HepG2 (cell line): ENCODE results near the gene SPAG7. TPM values are rescaled to one million over a fixed set of nuclear protein-coding genes. Genes with fewer than 3 reads are reported as not detected.

ENCODE experiments used
- ATAC-seq: fragments of 200-7000 bp; cut with Tn5 transposase; 3 replicates; pipeline ENCODE4 v1.9.1; 2020; ENCODE audit warnings: mild to moderate bottlenecking, moderate library complexity
- BruUV-seq: library from RNA; stranded (reverse); fragments of 400-500 nt; replicated peaks from 2 replicates; lab custom pipeline; 2021; lab: Mats Ljungman, UMichigan
- CTCF ChIA-PET: fragments of 300-600 bp; formaldehyde crosslinking; extraction: SDS; loops from one replicate; lab custom pipeline; 2021; ENCODE audit warnings: low total read pairs, inconsistent platforms, low intra/inter-chr PET ratio; lab: Yijun Ruan, JAX
- POLR2A ChIA-PET: fragments of 350-600 bp; sonication (Branson Sonifier 250); formaldehyde crosslinking; loops from one replicate; lab custom pipeline; 2020; ENCODE audit warnings: antibody characterized with exemption, inconsistent platforms; lab: Yijun Ruan, JAX
- DNase-seq: peaks from one replicate; pipeline ENCODE4 v3.0.0-alpha.2; 2015; ENCODE audit warnings: low spot score
- FAIRE-seq: peaks from 3 replicates; lab custom pipeline; 2011; peaks lifted over from hg19 to GRCh38; lab: Jason Lieb, UNC
- H2AFZ ChIP-seq: one replicate; pipeline ENCODE4 v1.6.1; 2011; ENCODE audit warnings: low read length, inconsistent platforms
- H3K27ac ChIP-seq: fragments of 300-600 bp; 3 replicates; pipeline ENCODE4 v1.8.0; 2011; ENCODE audit warnings: mixed run types, mild to moderate bottlenecking, mixed read lengths, low read length, inconsistent platforms; ENCODE audit not compliant: insufficient read depth; ENCODE audit errors: extremely low read length
- H3K27me3 ChIP-seq, 2 experiments: fragments of 200-600 bp in 1 of 2; 2 replicates in 1 of 2; 3 replicates in 1 of 2; pipeline versions ENCODE4 v1.6.0 to v1.8.0; 2011; ENCODE audit warnings: low read length in 2 of 2, mild to moderate bottlenecking in 2 of 2, moderate library complexity in 2 of 2, inconsistent platforms in 1 of 2; ENCODE audit not compliant: insufficient read depth in 2 of 2, control insufficient read depth in 1 of 2
- H3K36me3 ChIP-seq, 2 experiments: fragments of 200-600 bp in 1 of 2; replicated peaks in 1 of 2; 2 replicates in 1 of 2; 3 replicates in 1 of 2; pipeline versions ENCODE4 v1.5.1 to v1.8.0; 2011; ENCODE audit warnings: low read length in 2 of 2, inconsistent platforms in 1 of 2; ENCODE audit not compliant: insufficient read depth in 2 of 2, control insufficient read depth in 1 of 2
- H3K4me1 ChIP-seq: 2 replicates; pipeline ENCODE4 v1.5.1; 2012; ENCODE audit warnings: low read length, inconsistent platforms; ENCODE audit not compliant: insufficient read depth
- H3K4me2 ChIP-seq: 2 replicates; pipeline ENCODE4 v1.6.0; 2011; ENCODE audit warnings: low read depth, low read length, inconsistent platforms
- H3K4me3 ChIP-seq, 3 experiments: fragments of 200-600 bp in 1 of 3; sonication (generic), shearing (Covaris generic) in 1 of 3; replicated peaks in 1 of 3; 2 replicates each; pipeline ENCODE4 v1.5.1; 2011 to 2016; ENCODE audit warnings: low read length in 3 of 3, inconsistent platforms in 2 of 3, low read depth in 2 of 3, mild to moderate bottlenecking in 2 of 3, control low read depth in 1 of 3, mixed read lengths in 1 of 3; ENCODE audit not compliant: insufficient read depth in 1 of 3
- H3K79me2 ChIP-seq: one replicate; pipeline ENCODE4 v1.6.1; 2011; ENCODE audit warnings: low read length, inconsistent platforms; ENCODE audit not compliant: insufficient read depth
- H3K9ac ChIP-seq: 2 replicates; pipeline ENCODE4 v1.6.0; 2011; ENCODE audit warnings: mild to moderate bottlenecking, low read depth, low read length, inconsistent platforms; ENCODE audit not compliant: insufficient read depth
- H3K9me3 ChIP-seq: 2 replicates; pipeline ENCODE4 v1.5.1; 2012; ENCODE audit warnings: mild to moderate bottlenecking, low read length
- H4K20me1 ChIP-seq: 2 replicates; pipeline ENCODE4 v1.6.0; 2011; ENCODE audit warnings: inconsistent platforms, mild to moderate bottlenecking, low read length, moderate library complexity; ENCODE audit not compliant: insufficient read depth
- CHD2 ChIP-seq: IDR thresholded peaks from 2 replicates; pipeline ENCODE4 v1.6.1; 2011; ENCODE audit warnings: low read depth, low read length, improper control_type of control experiment
- GABPB1 ChIP-seq: IDR thresholded peaks from 2 replicates; pipeline ENCODE4 v1.6.1; 2016; ENCODE audit warnings: mild to moderate bottlenecking, missing genetic modification reagents, moderate library complexity, missing compliant biosample characterization
- HES4 ChIP-seq: sonication (generic); formaldehyde crosslinking; IDR thresholded peaks from 2 replicates; pipeline ENCODE4 v1.9.0; 2021; ENCODE audit warnings: mild to moderate bottlenecking, missing genetic modification reagents, borderline replicate concordance
- HOXA9 ChIP-seq: sonication (generic); formaldehyde crosslinking; IDR thresholded peaks from 2 replicates; pipeline ENCODE4 v1.8.1; 2022; ENCODE audit warnings: missing genetic modification reagents, mild to moderate bottlenecking, moderate library complexity, borderline replicate concordance
- KAT2B ChIP-seq: fragments of 150-350 bp; IDR thresholded peaks from 2 replicates; pipeline ENCODE4 v1.6.1; 2014; ENCODE audit warnings: low read depth, low read length, borderline replicate concordance
- KLF11 ChIP-seq: IDR thresholded peaks from 2 replicates; pipeline ENCODE4 v1.6.1; 2016; ENCODE audit warnings: missing compliant biosample characterization
- ZFP37 ChIP-seq: sonication (generic); formaldehyde crosslinking; IDR thresholded peaks from 2 replicates; pipeline ENCODE4 v1.4.0; 2020; ENCODE audit warnings: missing genetic modification reagents, borderline replicate concordance
- ZKSCAN8 ChIP-seq: IDR thresholded peaks from 2 replicates; pipeline ENCODE4 v1.6.1; 2016; ENCODE audit warnings: borderline replicate concordance, missing genetic modification reagents, missing compliant biosample characterization
- ZNF570 ChIP-seq: sonication (generic); formaldehyde crosslinking; IDR thresholded peaks from 2 replicates; pipeline ENCODE4 v1.4.0; 2020; ENCODE audit warnings: mild to moderate bottlenecking, missing genetic modification reagents, borderline replicate concordance
- ZNF660 ChIP-seq: sonication (generic); formaldehyde crosslinking; IDR thresholded peaks from 2 replicates; pipeline ENCODE4 v1.5.1; 2020; ENCODE audit warnings: mild to moderate bottlenecking, low read depth, missing genetic modification reagents, borderline replicate concordance
- ZNF839 ChIP-seq: sonication (generic); formaldehyde crosslinking; IDR thresholded peaks from 2 replicates; pipeline ENCODE4 v1.4.0; 2020; ENCODE audit warnings: missing genetic modification reagents, mild to moderate bottlenecking, borderline replicate concordance
- ZSCAN21 ChIP-seq: sonication (generic); formaldehyde crosslinking; IDR thresholded peaks from 2 replicates; pipeline ENCODE4 v1.8.0; 2022; ENCODE audit warnings: mild to moderate bottlenecking, missing genetic modification reagents, moderate library complexity, borderline replicate concordance
- WGBS: methylation state at CpG from one replicate; pipeline ENCODE4 v1.1.6; 2017; ENCODE audit warnings: low lambda C conversion rate; 5-methylcytosine and 5-hydroxymethylcytosine counted together
- in situ Hi-C: cut with HindIII; loops from 2 replicates; pipeline ENCODE4 v1.10.0; 2017; ENCODE audit warnings: low pct_unique_long_range_greater_than_20kb; ENCODE audit not compliant: extremely low pct_ligation_motif_present
- intact Hi-C: fragments of 100-400 bp; cut with micrococcal nuclease; formaldehyde crosslinking; loops from one replicate; pipeline ENCODE4 v1.10.0; 2022; ENCODE audit not compliant: unreplicated experiment
- polyA plus RNA-seq, 8 experiments: library from polyadenylated mRNA; depleted of rRNA in 3 of 8; stranded (reverse) in 7 of 8; unstranded in 1 of 8; fragments of >200 nt; fragmentation: Illumina TruSeq in 4 of 8; extraction: Trizol in 4 of 8; gene quantifications; 2 replicates each; pipeline versions ENCODE4 v1.2.1 to v1.2.3, GENCODE V29; 2011 to 2016; ENCODE audit warnings: low read depth in 4 of 8, missing spikeins in 1 of 8, mixed read lengths in 1 of 8; ENCODE audit not compliant: insufficient read depth in 1 of 8
- total RNA-seq, 5 experiments: library from RNA; depleted of rRNA; stranded (reverse); fragments of >200 nt; fragmentation: Illumina TruSeq; extraction: Trizol; gene quantifications; 2 replicates each; pipeline ENCODE4 v1.2.3, GENCODE V29; 2016; ENCODE audit warnings: low read depth in 1 of 5
- TF ChIP-seq, protein P1 (sequence below): sonication (generic); formaldehyde crosslinking; IDR thresholded peaks from 2 replicates; pipeline ENCODE4 v1.4.0; 2020; ENCODE audit warnings: missing genetic modification reagents
- TF ChIP-seq, protein P2 (sequence below): sonication (generic); formaldehyde crosslinking; IDR thresholded peaks from 2 replicates; pipeline ENCODE4 v1.5.1; 2020; ENCODE audit warnings: missing genetic modification reagents, mild to moderate bottlenecking, borderline replicate concordance
- TF ChIP-seq, protein P3 (sequence below): sonication (generic); formaldehyde crosslinking; IDR thresholded peaks from 2 replicates; pipeline ENCODE4 v1.8.0; 2022; ENCODE audit warnings: missing genetic modification reagents, low read depth, mild to moderate bottlenecking, borderline replicate concordance
- TF ChIP-seq, protein P4 (sequence below): sonication (generic); formaldehyde crosslinking; IDR thresholded peaks from 2 replicates; pipeline ENCODE4 v1.4.0; 2020; ENCODE audit warnings: missing genetic modification reagents; ENCODE audit errors: not compliant biosample characterization

SPAG7 gene
- total and polyA plus RNA-seq, 2 of the 13 experiments (the other 11 are each of a cell fraction or from before 2014, with no cell fraction given) = 51.0 to 59.0 TPM

DNA sequence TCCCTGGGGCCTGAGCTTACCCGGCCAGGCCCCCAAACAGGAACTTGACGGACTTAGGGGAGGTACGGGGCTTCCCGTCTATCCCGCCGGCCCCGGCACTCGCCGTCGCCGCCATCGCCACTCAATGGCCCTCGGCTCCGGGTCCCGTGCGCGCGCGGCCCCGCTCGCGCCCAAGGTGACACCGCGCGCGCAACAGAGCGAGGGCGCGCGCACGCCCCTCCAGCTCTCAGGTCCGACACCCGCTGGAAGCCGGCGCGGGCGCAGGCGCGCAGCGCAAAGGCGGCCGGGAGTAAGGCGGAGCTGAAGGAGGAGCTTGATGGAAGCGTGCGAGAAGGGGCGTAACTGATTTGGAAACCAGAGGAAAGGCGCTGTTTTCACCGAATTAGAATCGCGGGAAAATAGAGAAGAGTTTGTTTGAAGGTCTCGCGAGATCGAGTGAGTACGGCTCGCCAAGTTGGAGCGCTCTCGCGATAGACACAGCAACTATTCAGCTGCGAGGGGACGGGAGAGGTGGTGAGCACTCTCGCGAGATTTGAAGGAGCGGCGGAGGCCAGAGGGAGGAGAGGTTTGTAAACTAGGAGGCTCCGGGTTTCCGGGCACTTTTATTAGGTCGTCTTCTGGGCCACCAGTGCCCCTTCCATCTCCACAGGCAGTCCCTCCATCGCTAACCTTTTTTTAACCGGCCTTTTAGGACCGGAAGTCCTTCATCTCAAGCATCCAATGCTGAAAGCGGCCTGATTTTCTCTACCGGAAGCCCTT, 27.6 kb downstream of the SPAG7 start, which contains the start of the genes RNF167 and SLC25A11:
RNF167 (plus strand) TSS at position 473 of the 759 bp plus-strand sequence. CDS start 642 bp downstream, outside the sequence.
SLC25A11 (minus strand) TSS at position 251 of the 759 bp plus-strand sequence; CDS start at position 115, 136 bp downstream.
- intact Hi-C loops = no loop called here
- POLR2A ChIA-PET = interaction anchor here (0.8 to 3.9 kb wide), 29 partner anchors 9 to 403 kb away, joined by 3 to 201 read pairs (median 5); partner anchors contain the start of genes ARRB2, CAMTA2, ENO3 and GLTPD2
- in situ Hi-C loops = no loop called here
- no peak for TF ChIP-seq ZFP37 (CRISPR knock-in tag)
- TF ChIP-seq ZSCAN21 (CRISPR knock-in tag) = no peak
- TF ChIP-seq KLF11 = no peak
- TF ChIP-seq, protein P1, sequence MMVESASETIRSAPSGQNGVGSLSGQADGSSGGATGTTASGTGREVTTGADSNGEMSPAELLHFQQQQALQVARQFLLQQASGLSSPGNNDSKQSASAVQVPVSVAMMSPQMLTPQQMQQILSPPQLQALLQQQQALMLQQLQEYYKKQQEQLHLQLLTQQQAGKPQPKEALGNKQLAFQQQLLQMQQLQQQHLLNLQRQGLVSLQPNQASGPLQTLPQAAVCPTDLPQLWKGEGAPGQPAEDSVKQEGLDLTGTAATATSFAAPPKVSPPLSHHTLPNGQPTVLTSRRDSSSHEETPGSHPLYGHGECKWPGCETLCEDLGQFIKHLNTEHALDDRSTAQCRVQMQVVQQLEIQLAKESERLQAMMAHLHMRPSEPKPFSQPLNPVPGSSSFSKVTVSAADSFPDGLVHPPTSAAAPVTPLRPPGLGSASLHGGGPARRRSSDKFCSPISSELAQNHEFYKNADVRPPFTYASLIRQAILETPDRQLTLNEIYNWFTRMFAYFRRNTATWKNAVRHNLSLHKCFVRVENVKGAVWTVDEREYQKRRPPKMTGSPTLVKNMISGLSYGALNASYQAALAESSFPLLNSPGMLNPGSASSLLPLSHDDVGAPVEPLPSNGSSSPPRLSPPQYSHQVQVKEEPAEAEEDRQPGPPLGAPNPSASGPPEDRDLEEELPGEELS (CRISPR knock-in tag) = peak; percentile 16; the same call in 1 of the 2 replicates
- TF ChIP-seq, protein P2, sequence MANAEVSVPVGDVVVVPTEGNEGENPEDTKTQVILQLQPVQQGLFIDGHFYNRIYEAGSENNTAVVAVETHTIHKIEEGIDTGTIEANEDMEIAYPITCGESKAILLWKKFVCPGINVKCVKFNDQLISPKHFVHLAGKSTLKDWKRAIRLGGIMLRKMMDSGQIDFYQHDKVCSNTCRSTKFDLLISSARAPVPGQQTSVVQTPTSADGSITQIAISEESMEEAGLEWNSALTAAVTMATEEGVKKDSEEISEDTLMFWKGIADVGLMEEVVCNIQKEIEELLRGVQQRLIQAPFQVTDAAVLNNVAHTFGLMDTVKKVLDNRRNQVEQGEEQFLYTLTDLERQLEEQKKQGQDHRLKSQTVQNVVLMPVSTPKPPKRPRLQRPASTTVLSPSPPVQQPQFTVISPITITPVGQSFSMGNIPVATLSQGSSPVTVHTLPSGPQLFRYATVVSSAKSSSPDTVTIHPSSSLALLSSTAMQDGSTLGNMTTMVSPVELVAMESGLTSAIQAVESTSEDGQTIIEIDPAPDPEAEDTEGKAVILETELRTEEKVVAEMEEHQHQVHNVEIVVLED (CRISPR knock-in tag) = peak; percentile 85
- TF ChIP-seq, protein P3, sequence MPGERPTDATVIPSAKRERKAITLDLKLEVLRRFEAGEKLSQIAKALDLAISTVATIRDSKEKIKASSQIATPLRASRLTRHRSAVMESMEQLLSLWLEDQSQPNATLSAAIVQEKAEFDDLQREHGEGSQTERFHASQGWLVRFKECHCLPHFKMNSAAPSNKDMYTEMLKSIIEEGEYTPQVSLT = no peak
- TF ChIP-seq ZNF839 (CRISPR knock-in tag) = no peak
- no peak for TF ChIP-seq ZKSCAN8 (CRISPR knock-in tag)
- TF ChIP-seq HES4 = no peak
- TF ChIP-seq KAT2B = no peak
- TF ChIP-seq HOXA9 = no peak
- peak; percentile 88 for TF ChIP-seq GABPB1 (CRISPR knock-in tag)
- TF ChIP-seq ZNF660 (CRISPR knock-in tag) = no peak
- TF ChIP-seq, protein P4, sequence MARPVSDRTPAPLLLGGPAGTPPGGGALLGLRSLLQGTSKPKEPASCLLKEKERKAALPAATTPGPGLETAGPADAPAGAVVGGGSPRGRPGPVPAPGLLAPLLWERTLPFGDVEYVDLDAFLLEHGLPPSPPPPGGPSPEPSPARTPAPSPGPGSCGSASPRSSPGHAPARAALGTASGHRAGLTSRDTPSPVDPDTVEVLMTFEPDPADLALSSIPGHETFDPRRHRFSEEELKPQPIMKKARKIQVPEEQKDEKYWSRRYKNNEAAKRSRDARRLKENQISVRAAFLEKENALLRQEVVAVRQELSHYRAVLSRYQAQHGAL (CRISPR knock-in tag) = no peak
- TF ChIP-seq CHD2 = peak; percentile 98
- no peak for TF ChIP-seq ZNF570 (CRISPR knock-in tag)

More for the DNA sequence above, 27.6 kb downstream of the SPAG7 start, which contains the start of the genes RNF167 and SLC25A11:
- Histone ChIP-seq H3K4me2 (peak within 1 kb of the TSS; percentile 98), H3K4me3 (peak within 1 kb of the TSS; percentile 91 to 97 (median 93)), H3K79me2 (peaks cover 45% of the 10 kb centered on the region), H3K36me3 (peaks cover 8 to 32% of the 10 kb centered on the region in 2 experiments), H2AFZ (no peak within 1 kb of the TSS), H3K4me1 (peaks cover 30% of the 10 kb centered on the region), H3K9ac (peak within 1 kb of the TSS; percentile 95), H3K27ac (peak within 1 kb of the TSS; percentile 96), H3K9me3 (no peaks in the 10 kb centered on the region), H4K20me1 (peaks cover 7% of the 10 kb centered on the region; the same call in 1 of the 2 replicates), H3K27me3 (no peaks in the 10 kb centered on the region; a peak in 1 of 5 replicates)
- DNase-seq (peak; percentile 100), FAIRE-seq (peak; percentile 98), ATAC-seq (peak; percentile 79)
- BruUV-seq = no TSS peak
- WGBS = 1% methylated on average over 43 of the region's 72 CpGs
- CTCF ChIA-PET = no interaction called here
